Stomach smooth muscle (tissue), 2 donors: ENCODE results near the gene UVSSA.

Experiments
- H3K27ac ChIP-seq: one replicate; pipeline ENCODE4 v1.7.0; 2013; ENCODE audit warnings: mild to moderate bottlenecking, low read length, inconsistent platforms
- H3K27me3 ChIP-seq, 2 donors: one replicate each; pipeline ENCODE4 v1.7.0; 2013; ENCODE audit warnings: low read length in 2 of 2; ENCODE audit not compliant: insufficient read depth in 2 of 2, control insufficient read depth in 1 of 2
- H3K36me3 ChIP-seq, 2 donors: one replicate each; pipeline ENCODE4 v1.7.0; 2013; ENCODE audit warnings: low read length in 2 of 2; ENCODE audit not compliant: control insufficient read depth in 2 of 2, insufficient read depth in 2 of 2
- H3K4me1 ChIP-seq: one replicate; pipeline ENCODE4 v1.7.0; 2013; ENCODE audit warnings: low read length; ENCODE audit not compliant: control insufficient read depth, insufficient read depth
- H3K4me3 ChIP-seq, 2 donors: one replicate each; pipeline ENCODE4 v1.7.0; 2013; ENCODE audit warnings: low read length in 2 of 2
- H3K9ac ChIP-seq, 2 donors: one replicate each; pipeline ENCODE4 v1.7.0; 2013; ENCODE audit warnings: low read length in 2 of 2, mild to moderate bottlenecking in 1 of 2
- H3K9me3 ChIP-seq, 2 donors: one replicate each; pipeline ENCODE4 v1.7.0; 2013; ENCODE audit warnings: low read length in 2 of 2; ENCODE audit not compliant: control insufficient read depth in 2 of 2
- donor health status: healthy.
- donor health status: Pancreatic carcinoma.

The UVSSA gene

DNA sequence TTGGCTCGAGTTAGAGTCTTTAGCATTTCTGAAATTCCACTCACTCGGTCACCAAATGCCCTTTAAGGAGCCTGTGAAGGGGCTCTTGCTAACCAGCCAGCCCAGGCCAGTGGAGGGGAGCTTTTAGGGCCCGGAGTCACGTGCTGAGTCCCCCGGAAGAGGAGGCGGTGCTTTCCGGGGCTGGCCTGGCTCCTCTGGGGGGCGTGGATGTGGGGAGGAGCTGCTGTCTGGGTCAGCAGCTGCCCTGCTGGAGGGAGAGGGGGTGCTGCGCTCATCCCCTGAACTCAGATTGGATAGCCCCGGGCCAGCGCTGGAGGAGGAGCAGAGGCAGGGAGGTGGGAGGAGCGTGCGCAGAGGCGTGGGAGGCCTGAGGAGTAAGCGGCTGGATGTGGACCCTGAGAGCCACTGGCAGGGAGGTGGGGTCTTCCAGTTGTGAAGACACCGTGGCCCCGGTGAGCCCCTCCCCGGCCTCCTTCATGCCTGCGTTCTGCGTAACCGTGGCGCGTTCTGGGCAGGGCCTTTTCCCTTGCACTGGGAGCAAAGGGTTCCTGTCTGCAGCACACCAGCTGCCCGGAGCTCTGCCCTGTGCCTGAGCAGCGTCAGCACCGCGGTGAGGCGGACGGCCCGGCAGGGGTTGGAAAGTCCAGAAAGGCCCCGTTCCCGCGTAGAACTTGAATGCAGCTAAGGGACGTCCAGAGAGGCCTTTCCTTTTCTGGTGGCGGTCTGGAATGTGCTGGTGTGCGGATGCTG lies 37.6 kb upstream of the UVSSA start:
- Histone ChIP-seq H3K4me1 (peaks cover 37% of the 10 kb centered on the region), H3K4me3 (peak overlapping the region; percentile 31 to 77), H3K9me3 (no peaks in the 10 kb centered on the region), H3K27me3 (no peaks in the 10 kb centered on the region), H3K27ac (peak overlapping the region; percentile 76), H3K36me3 (peaks cover 15% of the 10 kb centered on the region in 2 donors), H3K9ac (peak overlapping the region; percentile 62 to 71)

DNA sequence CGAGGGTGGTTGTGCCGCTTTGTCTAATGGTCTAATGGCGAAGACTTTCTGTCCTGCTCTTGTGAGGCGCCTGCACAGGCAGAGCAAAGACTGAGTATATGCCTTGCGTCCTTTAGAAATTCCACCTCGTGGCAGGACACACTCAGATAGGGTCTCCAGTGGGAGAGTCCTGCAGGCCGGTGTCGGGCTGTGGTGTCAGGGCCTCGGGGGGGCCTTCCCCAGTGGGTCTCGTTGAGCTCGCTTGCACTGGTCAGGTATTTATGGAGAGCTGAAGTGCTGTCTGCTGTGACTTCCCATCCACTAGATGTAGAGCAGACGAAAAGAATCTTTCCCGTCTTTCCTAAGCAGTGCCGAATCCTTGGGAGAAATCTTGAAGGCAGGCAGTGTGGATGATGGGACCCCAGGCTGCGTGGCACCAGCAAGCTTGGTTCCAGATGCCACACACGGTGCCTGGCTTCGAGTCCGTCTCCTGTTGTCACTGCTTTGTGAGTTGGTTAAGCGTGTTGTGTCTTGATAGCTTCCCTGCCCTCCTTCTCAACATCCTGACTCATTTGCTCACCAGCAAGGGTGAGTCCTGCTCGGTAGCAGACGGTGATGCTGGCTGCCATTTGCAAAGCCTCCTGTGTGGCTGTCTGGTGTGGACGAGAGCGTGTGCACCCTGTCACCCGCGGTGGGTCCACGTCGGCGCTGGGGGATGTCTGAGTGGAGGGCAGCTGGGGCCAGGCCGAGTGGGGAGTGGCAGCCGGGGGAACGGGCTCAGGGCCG lies 36.8 kb upstream of the UVSSA start:
- no peaks in the 10 kb centered on the region for H3K27me3 ChIP-seq
- H3K36me3 ChIP-seq, result peaks cover 22 to 23% of the 10 kb centered on the region in 2 donors
- H3K4me3 ChIP-seq, result peak overlapping the region; percentile 31 to 77
- H3K9me3 ChIP-seq, result no peaks in the 10 kb centered on the region
- H3K27ac ChIP-seq, result peak overlapping the region; percentile 76
- H3K4me1 ChIP-seq, result peaks cover 37% of the 10 kb centered on the region
- peak overlapping the region; percentile 62 to 71 for H3K9ac ChIP-seq

DNA sequence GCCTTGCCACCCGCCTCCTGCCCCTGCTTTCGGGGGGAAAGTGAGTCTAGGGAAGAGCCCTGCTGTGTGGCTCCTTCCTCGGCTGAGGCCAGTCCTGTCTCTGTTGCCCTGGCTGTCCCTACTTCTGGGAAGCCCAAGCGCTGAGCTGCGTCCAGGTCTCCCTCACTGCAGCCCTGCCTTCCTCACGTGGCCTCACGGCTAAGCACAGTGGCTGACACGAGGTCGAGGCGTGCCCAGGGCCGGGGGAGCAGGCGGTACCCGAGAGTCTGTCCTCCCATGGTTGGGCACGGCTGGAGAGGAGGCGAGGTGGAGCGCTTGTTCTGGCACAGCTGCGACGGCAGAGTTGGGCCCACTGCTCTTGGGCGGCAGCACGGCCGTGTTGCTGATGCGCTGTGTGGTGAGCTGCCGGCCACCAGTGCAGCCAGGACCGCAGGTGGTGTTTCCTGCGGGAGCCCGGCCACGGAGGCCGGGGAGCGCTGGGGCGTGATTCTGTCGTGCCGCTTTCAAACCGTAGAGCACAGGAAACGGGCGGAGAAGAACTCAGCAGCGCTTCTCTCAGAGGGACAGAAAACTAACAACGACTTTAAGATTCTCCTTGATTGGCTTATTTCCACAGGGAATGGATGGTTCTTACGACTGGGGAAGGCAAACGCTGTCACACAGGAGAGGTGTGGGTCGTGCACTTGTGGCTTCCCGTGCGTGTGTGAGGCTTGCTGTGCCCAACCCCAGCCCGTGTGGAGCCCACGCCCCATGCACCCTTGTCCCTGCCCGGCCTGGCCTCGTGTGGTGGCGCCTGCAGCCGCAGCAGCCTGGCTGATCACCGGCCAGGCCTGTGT lies 36.0 kb upstream of the UVSSA start:
- Histone ChIP-seq H3K4me3 (no peak overlapping the region), H3K27ac (peak overlapping the region; percentile 76), H3K36me3 (peaks cover 24 to 28% of the 10 kb centered on the region in 2 donors)

DNA sequence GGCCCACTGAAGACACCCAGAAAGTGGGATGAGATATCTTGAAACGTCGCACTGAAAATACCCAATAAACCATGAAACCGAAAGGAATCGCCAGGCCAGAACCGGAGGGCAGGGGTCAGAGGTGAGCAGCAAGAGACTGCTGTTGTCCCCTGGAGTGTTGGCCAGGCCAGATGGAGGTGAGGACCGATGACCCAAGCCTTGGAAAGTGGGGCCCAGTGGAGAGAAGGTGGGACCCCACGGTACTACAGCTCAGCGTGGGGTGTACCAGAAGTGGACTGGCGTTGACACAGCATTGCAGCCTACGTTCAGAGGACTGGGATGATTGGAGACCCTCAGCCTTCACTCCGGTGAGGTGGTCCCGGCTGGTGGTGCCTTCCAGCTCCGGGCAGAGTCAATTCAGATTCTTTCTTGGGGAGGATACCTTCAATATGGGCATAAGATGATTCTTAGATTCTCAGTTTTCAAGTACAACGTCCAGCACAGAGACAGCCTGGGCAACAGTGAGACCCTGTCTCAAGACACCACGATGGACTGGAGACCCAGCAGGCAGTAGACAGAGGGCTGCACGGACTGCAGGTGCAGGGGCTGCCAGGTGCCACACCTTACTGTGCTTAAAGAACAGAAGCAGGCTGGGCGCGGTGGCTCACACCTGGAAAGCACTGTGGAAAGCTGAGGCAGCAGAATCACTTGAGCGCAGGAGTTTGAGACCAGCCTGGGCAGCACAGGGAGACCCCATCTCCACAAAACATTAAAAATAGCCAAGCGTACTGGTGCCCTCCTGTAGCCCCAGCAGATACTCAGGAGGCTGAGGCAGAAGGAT lies 34.0 kb upstream of the UVSSA start:
- Histone ChIP-seq H3K4me1 (peaks cover 37% of the 10 kb centered on the region), H3K27me3 (no peaks in the 10 kb centered on the region), H3K4me3 (no peak overlapping the region), H3K9me3 (no peaks in the 10 kb centered on the region), H3K36me3 (peaks cover 37 to 42% of the 10 kb centered on the region in 2 donors), H3K27ac (no peak overlapping the region), H3K9ac (no peak overlapping the region)

More for the DNA sequence above, 36.0 kb upstream of the UVSSA start:
- Histone ChIP-seq H3K27me3 (no peaks in the 10 kb centered on the region), H3K9ac (peak overlapping the region in 1 of 2 donors; percentile 29), H3K9me3 (no peaks in the 10 kb centered on the region), H3K4me1 (peaks cover 37% of the 10 kb centered on the region)

DNA sequence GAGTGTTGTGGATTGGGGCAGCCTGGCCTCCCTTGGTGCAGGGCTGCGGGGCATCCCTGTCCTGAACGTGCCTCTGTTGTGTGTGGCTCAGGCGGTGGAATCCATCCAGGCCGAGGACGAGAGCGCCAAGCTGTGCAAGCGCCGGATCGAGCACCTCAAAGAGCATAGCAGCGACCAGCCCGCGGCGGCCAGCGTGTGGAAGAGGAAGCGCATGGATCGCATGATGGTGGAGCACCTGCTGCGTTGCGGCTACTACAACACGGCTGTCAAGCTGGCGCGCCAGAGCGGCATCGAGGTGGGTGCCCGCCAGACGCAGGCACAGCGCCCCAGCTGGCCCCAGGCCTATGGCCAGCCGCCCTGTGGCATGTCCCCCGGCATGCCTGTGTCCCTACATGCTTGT lies 31.7 kb upstream of the UVSSA start:
- Histone ChIP-seq H3K9me3 (no peaks in the 10 kb centered on the region), H3K4me1 (peaks cover 14% of the 10 kb centered on the region), H3K27me3 (no peaks in the 10 kb centered on the region), H3K4me3 (no peak overlapping the region), H3K36me3 (peaks cover 42 to 46% of the 10 kb centered on the region in 2 donors), H3K27ac (no peak overlapping the region), H3K9ac (no peak overlapping the region)

DNA sequence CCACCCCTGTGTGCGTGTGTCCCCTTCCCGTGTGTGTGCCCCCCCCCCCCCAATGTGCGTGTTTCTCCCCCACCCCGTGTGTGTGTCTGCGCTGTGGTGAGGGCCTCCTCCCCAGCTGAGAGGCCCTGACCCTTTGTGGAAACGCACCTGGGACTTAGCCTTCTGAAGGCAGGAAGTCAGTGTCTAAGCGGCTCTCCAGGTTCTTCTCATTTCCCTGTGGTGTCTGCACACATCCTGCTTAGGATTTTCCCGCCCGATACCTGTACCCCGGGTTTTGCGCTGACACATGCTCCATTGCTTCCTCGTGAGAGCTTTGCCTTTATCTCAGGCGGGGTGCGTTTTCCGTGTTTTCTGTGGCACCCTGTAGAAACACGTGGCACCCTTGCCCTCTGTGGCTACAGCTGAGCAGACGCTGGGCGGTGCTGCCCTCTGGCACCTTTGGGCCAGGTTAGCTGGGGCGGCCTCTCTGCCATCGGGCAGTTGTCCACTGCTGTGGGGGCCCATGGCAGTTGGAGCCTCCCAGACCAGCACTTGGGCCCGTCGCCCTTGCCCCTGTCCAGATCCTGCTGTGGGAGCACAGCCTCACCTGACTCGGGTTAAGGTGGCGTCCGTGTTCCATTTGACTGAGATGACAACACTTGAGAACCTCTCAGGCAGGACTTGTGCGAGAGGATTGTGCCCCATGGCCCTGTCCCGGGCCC lies 31.0 kb upstream of the UVSSA start:
- Histone ChIP-seq H3K36me3 (peaks cover 42 to 46% of the 10 kb centered on the region in 2 donors), H3K27ac (no peak overlapping the region), H3K9ac (no peak overlapping the region), H3K27me3 (no peaks in the 10 kb centered on the region), H3K4me1 (peaks cover 7% of the 10 kb centered on the region), H3K4me3 (no peak overlapping the region), H3K9me3 (no peaks in the 10 kb centered on the region)

DNA sequence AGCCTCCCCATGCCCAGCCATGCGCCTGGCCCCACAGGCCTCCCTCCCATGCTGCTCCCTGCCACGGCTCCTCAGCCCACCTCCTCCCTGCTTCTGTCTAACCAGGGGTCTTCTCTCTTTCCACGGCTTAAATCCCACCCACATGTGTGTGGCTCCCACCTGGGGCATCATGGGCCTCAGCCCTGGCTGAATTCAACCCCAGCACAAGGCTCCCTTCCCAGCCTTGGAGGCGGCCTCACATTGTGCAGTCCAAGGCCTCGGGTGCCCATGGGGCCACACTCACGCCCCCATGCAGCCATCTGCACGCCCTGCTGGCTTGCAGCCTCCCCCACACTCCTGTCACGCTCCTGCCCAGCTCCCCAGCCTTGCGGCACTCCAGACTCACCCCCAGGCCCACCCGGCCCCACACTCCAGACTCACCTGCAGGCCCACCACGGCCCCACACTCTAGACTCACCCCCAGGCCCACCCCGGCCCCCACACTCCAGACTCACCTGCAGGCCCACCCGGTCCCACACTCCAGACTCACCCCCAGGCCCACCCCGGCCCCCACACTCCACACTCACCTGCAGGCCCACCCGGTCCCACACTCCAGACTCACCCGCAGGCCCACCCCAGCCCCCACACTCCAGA lies 30.4 kb upstream of the UVSSA start:
- Histone ChIP-seq H3K27ac (no peak overlapping the region), H3K27me3 (no peaks in the 10 kb centered on the region), H3K36me3 (peaks cover 42 to 46% of the 10 kb centered on the region in 2 donors), H3K9me3 (no peaks in the 10 kb centered on the region), H3K9ac (no peak overlapping the region), H3K4me1 (peaks cover 3% of the 10 kb centered on the region), H3K4me3 (no peak overlapping the region)

DNA sequence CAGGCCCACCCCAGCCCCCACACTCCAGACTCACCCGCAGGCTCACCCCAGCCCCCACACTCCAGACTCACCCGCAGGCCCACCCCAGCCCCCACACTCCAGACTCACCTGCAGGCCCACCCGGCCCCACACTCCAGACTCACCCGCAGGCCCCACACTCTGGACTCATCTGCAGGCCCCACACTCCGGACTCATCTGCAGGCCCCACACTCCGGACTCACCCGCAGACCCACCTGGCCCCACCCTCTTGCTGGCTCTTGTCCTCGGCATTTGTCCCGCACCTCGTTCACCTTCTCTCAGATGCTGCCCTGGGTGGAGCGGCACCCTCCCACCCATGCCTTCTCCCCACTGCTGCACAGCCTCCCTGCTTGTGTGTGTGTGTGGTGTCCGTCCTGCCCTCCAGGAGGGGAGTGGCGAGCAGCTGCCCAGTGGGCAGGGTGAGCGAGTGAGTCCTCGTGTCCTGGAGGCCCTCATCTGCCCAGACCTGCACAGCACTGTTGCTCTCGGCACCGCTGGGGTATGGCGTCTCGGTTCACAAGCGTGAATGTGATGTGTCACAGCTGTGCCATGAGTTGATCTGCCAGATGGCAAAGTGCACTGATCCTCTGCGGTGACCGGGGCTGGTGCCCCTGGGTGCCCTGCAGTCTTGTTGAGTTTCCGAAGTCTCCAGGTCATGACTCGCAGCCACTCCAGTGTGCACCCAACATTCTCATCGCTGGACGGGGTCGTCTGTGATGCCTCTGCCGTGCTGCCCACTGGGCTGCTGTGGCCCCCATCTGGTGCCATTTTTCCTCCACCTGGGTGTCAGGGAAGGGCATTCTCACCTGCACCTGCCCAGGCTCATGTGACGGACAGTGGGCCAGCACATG lies 29.6 kb upstream of the UVSSA start:
- no peak overlapping the region for H3K4me3 ChIP-seq
- H3K27ac ChIP-seq, result no peak overlapping the region
- no peaks in the 10 kb centered on the region for H3K27me3 ChIP-seq
- peaks cover 45 to 51% of the 10 kb centered on the region in 2 donors for H3K36me3 ChIP-seq
- no peak overlapping the region for H3K9ac ChIP-seq
- no peaks in the 10 kb centered on the region for H3K9me3 ChIP-seq
- no peaks in the 10 kb centered on the region for H3K4me1 ChIP-seq

DNA sequence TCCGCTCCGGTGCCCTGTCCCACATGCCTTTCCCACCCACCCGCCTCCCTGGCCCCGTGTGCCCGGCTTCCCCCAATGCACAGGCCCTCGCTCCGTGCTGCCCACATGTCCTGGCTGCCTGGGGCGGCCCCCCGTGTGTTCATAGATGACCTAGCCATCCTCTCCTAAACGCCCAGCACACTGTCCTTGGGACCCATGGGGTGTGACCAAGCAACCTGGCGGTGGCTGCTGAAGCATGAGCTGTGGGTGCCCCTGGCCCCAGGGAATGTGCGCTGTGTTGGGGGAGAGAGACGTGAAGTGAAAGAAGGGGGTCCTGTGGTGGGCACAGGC lies 29.0 kb upstream of the UVSSA start:
- no peak overlapping the region for H3K27ac ChIP-seq
- H3K9ac ChIP-seq, result no peak overlapping the region
- H3K4me1 ChIP-seq, result no peaks in the 10 kb centered on the region
- peaks cover 43 to 48% of the 10 kb centered on the region in 2 donors for H3K36me3 ChIP-seq
- H3K4me3 ChIP-seq, result no peak overlapping the region
- no peaks in the 10 kb centered on the region for H3K27me3 ChIP-seq
- no peaks in the 10 kb centered on the region for H3K9me3 ChIP-seq
